ENCODE results near the gene SLC8B1.

Gene SLC8B1

GRCh38 chr12:113316155-113316554, 18.8 kb downstream of the SLC8B1 start:
- H3K9ac ChIP-seq (ENCODE audit: low read depth, low read length): no peak overlapping the region
- H3K36me3 ChIP-seq (ENCODE audit: control insufficient read depth, insufficient read depth, low read length): peaks cover 10% of the 10 kb centered on the region
- H3K27me3 ChIP-seq (ENCODE audit: control insufficient read depth, insufficient read depth, low read length): no peaks in the 10 kb centered on the region
- no peak overlapping the region for H3K4me3 ChIP-seq (ENCODE audit: low read depth, low read length)
- H3K4me1 ChIP-seq (ENCODE audit: control insufficient read depth, insufficient read depth, low read length): no peaks in the 10 kb centered on the region
- H3K9me3 ChIP-seq (ENCODE audit: control insufficient read depth, insufficient read depth, low read length): no peaks in the 10 kb centered on the region

- peaks cover 10% of the 10 kb centered on the region for H3K36me3 ChIP-seq (ENCODE audit: control insufficient read depth, insufficient read depth, low read length)
Measured at GRCh38 chr12:113315358-113315757, 19.6 kb downstream of the SLC8B1 start.

GRCh38 chr12:113314121-113314529, 20.8 kb downstream of the SLC8B1 start:
- no peaks in the 10 kb centered on the region for H3K4me1 ChIP-seq (ENCODE audit: control insufficient read depth, insufficient read depth, low read length)
- no peak overlapping the region for H3K4me3 ChIP-seq (ENCODE audit: low read depth, low read length)
- H3K9ac ChIP-seq (ENCODE audit: low read depth, low read length): no peak overlapping the region

More at GRCh38 chr12:113315358-113315757, 19.6 kb downstream of the SLC8B1 start:
- no peak overlapping the region for H3K9ac ChIP-seq (ENCODE audit: low read depth, low read length)
- no peaks in the 10 kb centered on the region for H3K4me1 ChIP-seq (ENCODE audit: control insufficient read depth, insufficient read depth, low read length)
- no peak overlapping the region for H3K4me3 ChIP-seq (ENCODE audit: low read depth, low read length)
- no peaks in the 10 kb centered on the region for H3K9me3 ChIP-seq (ENCODE audit: control insufficient read depth, insufficient read depth, low read length)
- no peaks in the 10 kb centered on the region for H3K27me3 ChIP-seq (ENCODE audit: control insufficient read depth, insufficient read depth, low read length)

GRCh38 chr12:113310489-113310888, 24.4 kb downstream of the SLC8B1 start:
- no peak overlapping the region for H3K4me3 ChIP-seq (ENCODE audit: low read depth, low read length)
- H3K4me1 ChIP-seq (ENCODE audit: control insufficient read depth, insufficient read depth, low read length): no peaks in the 10 kb centered on the region
- H3K36me3 ChIP-seq (ENCODE audit: control insufficient read depth, insufficient read depth, low read length): peaks cover 12% of the 10 kb centered on the region
- H3K9ac ChIP-seq (ENCODE audit: low read depth, low read length): no peak overlapping the region
- no peaks in the 10 kb centered on the region for H3K9me3 ChIP-seq (ENCODE audit: control insufficient read depth, insufficient read depth, low read length)
- no peaks in the 10 kb centered on the region for H3K27me3 ChIP-seq (ENCODE audit: control insufficient read depth, insufficient read depth, low read length)

More at GRCh38 chr12:113314121-113314529, 20.8 kb downstream of the SLC8B1 start:
- no peaks in the 10 kb centered on the region for H3K9me3 ChIP-seq (ENCODE audit: control insufficient read depth, insufficient read depth, low read length)
- H3K36me3 ChIP-seq (ENCODE audit: control insufficient read depth, insufficient read depth, low read length): peaks cover 12% of the 10 kb centered on the region
- H3K27me3 ChIP-seq (ENCODE audit: control insufficient read depth, insufficient read depth, low read length): no peaks in the 10 kb centered on the region

GRCh38 chr12:113306382-113306781, 28.5 kb downstream of the SLC8B1 start:
- H3K27me3 ChIP-seq (ENCODE audit: control insufficient read depth, insufficient read depth, low read length): no peaks in the 10 kb centered on the region
- no peak overlapping the region for H3K9ac ChIP-seq (ENCODE audit: low read depth, low read length)
- peaks cover 6% of the 10 kb centered on the region for H3K36me3 ChIP-seq (ENCODE audit: control insufficient read depth, insufficient read depth, low read length)
- H3K4me3 ChIP-seq (ENCODE audit: low read depth, low read length): no peak overlapping the region
- peaks cover 4% of the 10 kb centered on the region for H3K4me1 ChIP-seq (ENCODE audit: control insufficient read depth, insufficient read depth, low read length)
- no peaks in the 10 kb centered on the region for H3K9me3 ChIP-seq (ENCODE audit: control insufficient read depth, insufficient read depth, low read length)

GRCh38 chr12:113305281-113305856, 29.5 kb downstream of the SLC8B1 start:
- no peak overlapping the region for H3K4me3 ChIP-seq (ENCODE audit: low read depth, low read length)
- no peaks in the 10 kb centered on the region for H3K27me3 ChIP-seq (ENCODE audit: control insufficient read depth, insufficient read depth, low read length)
- H3K4me1 ChIP-seq (ENCODE audit: control insufficient read depth, insufficient read depth, low read length): peaks cover 4% of the 10 kb centered on the region
- no peak overlapping the region for H3K9ac ChIP-seq (ENCODE audit: low read depth, low read length)
- H3K9me3 ChIP-seq (ENCODE audit: control insufficient read depth, insufficient read depth, low read length): no peaks in the 10 kb centered on the region
- peaks cover 6% of the 10 kb centered on the region for H3K36me3 ChIP-seq (ENCODE audit: control insufficient read depth, insufficient read depth, low read length)

GRCh38 chr12:113302886-113303640, 31.8 kb downstream of the SLC8B1 start:
- Histone ChIP-seq H3K27me3 (ENCODE audit: control insufficient read depth, insufficient read depth, low read length) (no peaks in the 10 kb centered on the region), H3K4me3 (ENCODE audit: low read depth, low read length) (no peak overlapping the region), H3K36me3 (ENCODE audit: control insufficient read depth, insufficient read depth, low read length) (peaks cover 4% of the 10 kb centered on the region), H3K9me3 (ENCODE audit: control insufficient read depth, insufficient read depth, low read length) (no peaks in the 10 kb centered on the region), H3K4me1 (ENCODE audit: control insufficient read depth, insufficient read depth, low read length) (peaks cover 4% of the 10 kb centered on the region), H3K9ac (ENCODE audit: low read depth, low read length) (no peak overlapping the region)

- Histone ChIP-seq H3K27me3 (ENCODE audit: control insufficient read depth, insufficient read depth, low read length) (no peaks in the 10 kb centered on the region), H3K4me1 (ENCODE audit: control insufficient read depth, insufficient read depth, low read length) (peaks cover 4% of the 10 kb centered on the region), H3K4me3 (ENCODE audit: low read depth, low read length) (no peak overlapping the region), H3K9ac (ENCODE audit: low read depth, low read length) (no peak overlapping the region), H3K9me3 (ENCODE audit: control insufficient read depth, insufficient read depth, low read length) (no peaks in the 10 kb centered on the region), H3K36me3 (ENCODE audit: control insufficient read depth, insufficient read depth, low read length) (peaks cover 4% of the 10 kb centered on the region)
Measured at GRCh38 chr12:113302466-113302865, 32.4 kb downstream of the SLC8B1 start.

- Histone ChIP-seq H3K9me3 (ENCODE audit: control insufficient read depth, insufficient read depth, low read length) (no peaks in the 10 kb centered on the region), H3K4me1 (ENCODE audit: control insufficient read depth, insufficient read depth, low read length) (peaks cover 4% of the 10 kb centered on the region), H3K9ac (ENCODE audit: low read depth, low read length) (no peak overlapping the region), H3K4me3 (ENCODE audit: low read depth, low read length) (no peak overlapping the region), H3K27me3 (ENCODE audit: control insufficient read depth, insufficient read depth, low read length) (no peaks in the 10 kb centered on the region), H3K36me3 (ENCODE audit: control insufficient read depth, insufficient read depth, low read length) (peaks cover 4% of the 10 kb centered on the region)
Measured at GRCh38 chr12:113301811-113302210, 33.1 kb downstream of the SLC8B1 start.

GRCh38 chr12:113299619-113300237, 35.2 kb downstream of the SLC8B1 start:
- peak overlapping the region; percentile 57 for H3K9ac ChIP-seq (ENCODE audit: low read depth, low read length)
- no peaks in the 10 kb centered on the region for H3K9me3 ChIP-seq (ENCODE audit: control insufficient read depth, insufficient read depth, low read length)
- peaks cover 3% of the 10 kb centered on the region for H3K36me3 ChIP-seq (ENCODE audit: control insufficient read depth, insufficient read depth, low read length)
- H3K4me3 ChIP-seq (ENCODE audit: low read depth, low read length): no peak overlapping the region
- H3K27me3 ChIP-seq (ENCODE audit: control insufficient read depth, insufficient read depth, low read length): no peaks in the 10 kb centered on the region
- H3K4me1 ChIP-seq (ENCODE audit: control insufficient read depth, insufficient read depth, low read length): peaks cover 4% of the 10 kb centered on the region

- Histone ChIP-seq H3K36me3 (ENCODE audit: control insufficient read depth, insufficient read depth, low read length) (peaks cover 3% of the 10 kb centered on the region), H3K9me3 (ENCODE audit: control insufficient read depth, insufficient read depth, low read length) (no peaks in the 10 kb centered on the region), H3K27me3 (ENCODE audit: control insufficient read depth, insufficient read depth, low read length) (no peaks in the 10 kb centered on the region), H3K4me1 (ENCODE audit: control insufficient read depth, insufficient read depth, low read length) (peaks cover 4% of the 10 kb centered on the region), H3K9ac (ENCODE audit: low read depth, low read length) (peak overlapping the region; percentile 57), H3K4me3 (ENCODE audit: low read depth, low read length) (no peak overlapping the region)
Measured at GRCh38 chr12:113298861-113299545, 35.9 kb downstream of the SLC8B1 start.
